ENCODE measurements around the gene WNT9A. TPM values are rescaled to one million over a fixed set of nuclear protein-coding genes. Genes with fewer than 3 reads are reported as not detected.

Gene WNT9A
- total RNA-seq, 1 donor from 2014 or later, result 0.64 TPM

DNA sequence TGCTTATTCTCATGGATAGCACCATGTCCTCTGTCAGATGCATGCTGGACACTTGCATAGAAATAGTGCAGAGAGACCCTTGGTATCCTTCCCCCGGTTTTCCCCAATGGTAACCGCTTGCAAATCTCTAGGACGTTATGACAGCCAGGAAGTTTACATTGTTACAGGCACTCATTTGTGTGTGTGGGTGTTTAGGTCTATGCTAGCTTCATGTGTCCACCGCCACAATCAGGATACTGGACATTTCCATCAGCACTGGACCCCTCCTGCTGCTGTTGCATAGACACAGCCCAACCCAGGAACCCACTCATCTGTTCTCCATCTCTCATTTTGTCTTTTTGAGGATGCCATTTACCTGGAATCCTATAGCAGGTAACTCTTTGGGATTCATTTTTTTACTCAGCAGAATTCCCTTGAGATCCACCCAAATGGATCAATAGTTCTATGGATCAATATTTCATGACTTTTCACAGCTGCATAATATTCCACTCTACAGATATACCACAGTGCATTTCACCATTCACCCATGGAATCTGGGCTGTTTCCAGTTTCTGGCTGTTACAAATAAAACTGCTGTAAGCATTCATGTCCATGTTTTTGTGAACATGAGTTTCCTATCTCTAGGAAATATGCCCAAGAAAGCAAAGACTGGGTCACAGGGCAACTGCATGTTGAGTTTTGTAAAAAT is 6.6 kb upstream of the WNT9A start:
- DNase-seq (ENCODE audit: low read depth in 2 of 2), result no peak

DNA sequence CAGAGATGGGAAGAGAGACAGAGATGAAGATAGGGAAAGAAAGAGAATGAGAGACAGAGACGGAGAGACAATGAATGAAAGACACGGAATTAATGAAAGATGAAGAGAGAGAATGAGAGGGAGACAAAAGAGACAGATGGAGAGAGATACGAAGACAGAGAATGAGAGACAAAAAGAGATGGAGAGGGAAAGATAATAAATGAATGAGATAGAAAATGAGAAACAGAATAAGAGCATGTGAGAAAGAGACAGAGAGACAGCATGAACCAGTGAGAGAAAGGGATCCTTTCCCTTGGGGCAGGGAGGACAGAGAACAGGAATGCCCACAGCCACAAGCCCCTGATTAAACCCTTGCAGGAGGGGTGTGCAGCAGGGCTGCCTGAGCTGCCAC is 5.3 kb upstream of the WNT9A start:
- DNase-seq (ENCODE audit: low read depth in 2 of 2), result no peak

DNA sequence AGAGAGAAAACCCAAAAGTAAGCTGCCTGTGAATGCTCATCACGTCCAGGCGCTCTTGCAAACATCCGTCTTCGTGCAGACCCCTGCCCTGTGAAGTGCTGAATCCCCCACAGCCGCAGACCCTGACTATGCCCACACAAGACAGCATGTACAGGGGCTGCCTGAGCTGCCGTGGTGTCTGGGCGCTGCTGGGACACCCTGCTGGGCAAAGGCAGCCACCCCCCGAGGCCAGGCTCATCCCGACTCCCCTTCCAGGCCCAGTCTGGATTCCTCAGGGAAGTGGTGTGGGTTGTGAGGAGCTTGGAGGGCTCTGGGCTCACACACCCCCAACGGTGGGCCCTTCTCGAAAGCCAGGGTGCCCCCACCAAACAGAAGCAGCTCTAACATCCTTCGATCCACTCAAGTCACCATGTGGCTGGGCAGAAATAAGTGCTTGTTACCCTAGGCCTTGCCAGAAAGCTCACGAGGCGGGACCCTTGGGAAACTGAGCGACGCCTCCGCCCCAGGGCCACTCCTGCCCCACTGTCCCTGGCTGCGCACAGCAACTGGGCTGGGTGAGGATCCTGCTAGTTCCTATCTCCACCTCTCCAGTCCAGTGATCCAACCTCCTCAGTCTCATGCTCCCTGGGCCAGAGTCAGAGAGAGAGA is 4.8 kb upstream of the WNT9A start:
- no peak for DNase-seq (ENCODE audit: low read depth in 2 of 2)

DNA sequence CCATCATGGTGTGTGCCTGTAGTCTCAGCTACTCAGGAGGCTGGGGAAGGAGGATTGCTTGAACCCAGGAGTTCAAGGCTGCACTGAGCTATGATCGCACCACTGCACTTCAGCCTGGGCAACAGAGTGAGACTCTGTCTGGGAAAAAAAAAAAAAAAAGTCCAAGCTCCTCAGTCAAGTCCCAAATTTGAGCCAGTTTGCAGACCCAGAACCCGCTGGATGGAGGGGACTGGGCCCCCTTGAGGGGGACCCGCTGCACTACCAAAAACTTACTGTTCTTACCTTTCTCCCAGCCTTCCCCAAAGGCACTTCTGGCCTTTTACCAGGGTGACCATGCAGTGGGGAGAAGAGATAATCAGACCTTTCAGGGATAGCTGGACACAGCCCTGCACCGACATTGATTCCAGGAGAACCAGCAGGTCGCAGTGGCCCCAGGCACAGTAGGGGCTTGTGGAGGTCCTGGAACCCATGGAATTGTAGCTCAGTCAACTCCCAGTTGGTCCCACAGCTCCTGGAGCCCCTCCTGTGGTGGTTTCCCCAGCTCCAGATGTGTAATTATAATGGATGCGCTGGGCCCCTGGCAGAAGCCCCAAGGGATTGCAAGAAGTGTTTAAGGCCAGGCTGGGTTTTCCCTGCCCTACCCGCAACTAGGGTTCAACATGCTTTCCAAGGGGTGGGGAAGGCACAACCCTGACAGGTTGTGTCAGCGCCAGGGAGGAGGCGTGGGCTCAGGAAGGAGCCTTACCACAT is 4.1 kb upstream of the WNT9A start:
- DNase-seq (ENCODE audit: low read depth in 2 of 2), result no peak

DNA sequence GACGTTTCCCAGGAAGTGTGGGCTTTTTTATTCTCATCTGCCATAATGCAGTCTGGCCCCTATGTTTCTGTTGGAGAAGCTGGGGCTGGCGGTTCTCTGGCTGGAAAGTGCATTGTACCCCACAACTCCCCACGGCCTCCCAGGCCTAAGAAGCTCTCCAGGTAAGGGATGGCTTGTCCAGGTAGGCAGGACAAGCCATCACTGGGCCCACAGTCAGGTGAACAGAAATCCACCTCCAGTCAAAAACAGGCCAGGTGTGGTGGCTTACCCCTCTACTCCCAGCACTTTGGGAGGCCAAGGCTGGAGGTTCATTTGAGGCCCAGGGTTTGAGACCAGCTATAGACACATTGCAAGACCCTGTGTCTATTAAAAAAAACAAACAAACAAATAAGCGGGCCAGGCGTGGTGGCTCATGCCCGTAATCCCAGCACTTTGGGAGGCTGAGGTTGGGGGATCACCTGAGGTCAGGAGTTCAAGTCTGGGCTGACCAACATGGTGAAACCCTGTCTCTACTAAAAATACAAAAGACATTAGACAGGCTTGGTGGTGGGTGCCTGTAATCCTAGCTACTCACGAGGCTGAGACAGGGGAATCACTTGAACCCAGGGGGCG is 3.1 kb upstream of the WNT9A start:
- DNase-seq (ENCODE audit: low read depth in 2 of 2), result no peak

DNA sequence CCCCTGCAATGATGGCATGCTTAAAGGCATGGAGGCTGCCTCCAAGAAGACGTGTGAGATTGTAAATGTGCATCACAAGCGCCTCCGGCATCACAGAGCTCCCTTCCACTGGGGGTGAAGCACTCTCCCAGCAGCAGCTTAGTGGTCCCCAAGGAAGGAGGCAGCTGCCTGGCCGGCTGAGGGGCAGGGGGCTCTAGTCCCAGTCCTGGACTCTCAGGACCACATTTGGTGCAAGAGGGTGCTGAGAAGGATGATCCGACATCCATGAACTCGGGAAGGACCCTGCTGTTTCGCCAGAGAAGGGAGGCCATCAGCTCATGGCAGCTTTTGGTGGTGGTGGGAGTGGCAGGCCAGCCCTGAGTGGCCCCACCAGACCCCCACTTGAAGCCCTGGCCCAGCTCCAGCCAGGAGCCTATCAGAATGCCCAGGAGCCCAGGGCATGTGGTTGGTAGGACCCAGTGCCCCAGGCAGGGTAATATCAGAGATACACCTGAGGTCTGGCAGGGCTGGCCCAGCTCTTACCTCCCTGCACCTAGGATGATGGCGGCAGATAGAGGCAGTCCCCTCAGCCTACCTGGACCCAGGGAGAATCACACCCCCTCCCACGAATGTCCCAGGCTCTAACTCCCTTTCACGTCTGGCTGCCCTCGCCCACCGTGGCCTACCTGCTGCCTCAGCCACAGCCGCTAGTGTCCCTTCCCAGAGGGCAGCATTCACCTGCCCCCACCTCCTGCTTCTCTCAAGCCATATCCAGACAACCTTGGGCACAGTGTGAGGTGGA is 2.4 kb upstream of the WNT9A start:
- no peak for DNase-seq (ENCODE audit: low read depth in 2 of 2)

DNA sequence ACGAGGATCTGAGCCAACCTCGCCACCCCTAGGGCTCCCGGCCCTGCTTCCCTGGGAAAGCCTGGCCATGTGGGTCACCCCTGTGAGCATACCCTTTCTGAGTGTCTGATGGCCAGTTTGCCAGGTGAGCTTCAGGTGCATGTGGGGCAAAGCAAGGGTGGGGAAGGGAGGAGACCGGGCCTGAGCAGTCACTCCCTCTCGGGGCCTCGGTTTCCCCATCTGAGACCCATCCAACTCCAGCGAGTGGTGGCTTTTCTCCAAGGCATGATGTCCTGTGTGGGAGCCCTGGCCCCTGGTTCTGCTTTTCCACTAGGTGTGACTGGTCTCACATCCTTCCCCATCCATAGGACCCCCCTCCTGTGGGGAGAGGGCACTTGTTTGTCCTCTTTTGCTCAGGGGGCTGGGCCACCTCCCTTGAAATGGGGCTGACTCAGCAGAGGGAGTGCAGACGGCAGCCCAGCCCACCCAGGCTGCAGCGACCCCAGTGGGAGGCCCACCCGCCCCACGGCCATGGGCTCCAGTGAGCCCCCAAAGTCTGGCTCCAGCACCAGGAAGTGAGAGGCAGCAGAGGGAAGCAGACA is 1.7 kb upstream of the WNT9A start:
- DNase-seq (ENCODE audit: low read depth in 2 of 2), result no peak

DNA sequence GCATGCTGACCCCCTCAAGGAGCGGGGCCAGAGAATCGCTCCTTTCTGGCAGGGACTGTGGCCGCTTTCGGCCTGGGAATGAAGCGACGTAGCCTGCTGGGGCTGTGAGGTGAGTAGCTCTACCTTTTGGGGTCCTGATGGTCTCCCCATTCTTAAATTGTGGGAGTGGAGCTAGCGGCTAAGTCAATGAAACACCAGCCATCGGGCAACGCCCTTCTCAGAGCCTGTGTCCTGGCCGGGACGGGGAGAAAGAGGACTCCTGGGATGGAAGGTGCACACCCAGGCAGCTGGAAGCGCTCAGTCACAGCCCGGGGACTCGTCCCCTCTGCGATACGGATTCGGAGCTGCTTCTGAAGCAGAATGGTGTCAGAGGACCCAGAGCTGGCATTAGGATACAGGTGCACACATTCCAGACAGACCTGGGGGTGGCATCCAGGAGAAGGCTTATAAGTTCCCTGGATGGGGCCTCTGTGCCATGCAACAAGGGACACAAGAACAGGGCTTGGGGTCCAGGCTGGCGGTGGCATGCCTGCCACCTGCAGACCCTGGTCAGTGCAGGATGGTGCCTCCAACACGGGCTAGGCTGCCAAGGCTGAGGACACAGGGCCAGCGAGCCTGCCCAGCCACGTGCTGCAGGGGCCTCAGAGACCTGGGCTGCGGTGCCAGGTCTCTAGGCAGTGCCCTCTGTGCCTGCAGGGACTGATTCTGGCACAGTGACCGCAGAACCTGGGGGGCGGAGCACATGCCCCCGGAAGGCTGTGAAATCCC is 945 bp upstream of the WNT9A start:
- DNase-seq (ENCODE audit: low read depth in 2 of 2), result no peak

DNA sequence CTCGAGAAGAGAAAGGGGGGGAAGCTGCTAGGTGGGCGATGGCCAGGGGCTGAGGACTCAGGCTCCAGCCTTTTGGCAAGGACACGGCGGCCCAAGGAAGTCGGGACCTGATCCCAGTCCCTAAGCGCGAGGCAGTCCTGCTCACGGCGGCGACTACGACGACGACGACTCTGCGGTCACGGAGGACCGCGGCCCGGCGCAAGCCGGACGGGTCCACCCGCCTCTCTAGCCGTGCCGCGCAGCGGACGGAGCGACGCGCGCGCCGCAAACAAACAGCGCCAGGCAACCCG is 401 bp downstream of the WNT9A start:
- DNase-seq (ENCODE audit: low read depth in 2 of 2), result no peak

DNA sequence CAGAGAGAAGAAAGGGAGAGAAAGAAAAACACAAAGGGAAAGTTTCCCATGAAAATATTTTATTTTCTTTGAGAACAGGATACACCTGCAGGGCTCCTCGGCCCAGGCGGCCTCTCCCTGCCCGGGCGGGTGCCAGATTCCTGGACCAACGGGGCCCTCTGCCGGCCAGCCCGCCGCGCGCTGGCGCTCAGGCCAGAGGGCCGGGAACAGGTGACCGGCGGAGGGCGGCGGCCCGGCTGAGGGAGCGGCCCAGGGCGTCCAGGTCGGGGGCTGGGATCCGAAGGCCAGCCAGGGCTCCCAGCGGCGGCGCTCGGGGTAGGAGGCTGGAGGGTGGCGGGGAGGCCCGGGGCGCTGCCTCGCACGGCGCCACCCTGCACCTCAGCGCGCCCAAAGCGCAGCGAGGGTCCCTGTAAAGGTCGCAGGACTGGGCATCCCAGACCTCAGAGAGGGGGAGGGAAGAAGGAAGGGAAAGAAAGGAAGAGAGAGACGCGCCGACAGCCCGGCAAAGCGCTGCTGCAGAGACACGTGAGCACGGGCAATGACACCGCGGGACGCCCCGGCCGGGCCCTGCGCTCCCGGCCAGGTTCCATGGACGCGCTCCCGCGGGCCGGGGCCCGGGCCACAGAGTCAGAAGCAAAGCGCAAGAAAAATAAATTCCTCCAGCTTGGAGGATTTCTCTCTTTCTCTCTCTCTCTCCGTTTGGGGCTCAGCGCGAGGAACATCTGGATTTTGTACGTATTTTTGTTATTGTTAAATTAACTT is 927 bp downstream of the WNT9A start:
- DNase-seq (ENCODE audit: low read depth in 2 of 2), result peak; percentile 50 to 88

DNA sequence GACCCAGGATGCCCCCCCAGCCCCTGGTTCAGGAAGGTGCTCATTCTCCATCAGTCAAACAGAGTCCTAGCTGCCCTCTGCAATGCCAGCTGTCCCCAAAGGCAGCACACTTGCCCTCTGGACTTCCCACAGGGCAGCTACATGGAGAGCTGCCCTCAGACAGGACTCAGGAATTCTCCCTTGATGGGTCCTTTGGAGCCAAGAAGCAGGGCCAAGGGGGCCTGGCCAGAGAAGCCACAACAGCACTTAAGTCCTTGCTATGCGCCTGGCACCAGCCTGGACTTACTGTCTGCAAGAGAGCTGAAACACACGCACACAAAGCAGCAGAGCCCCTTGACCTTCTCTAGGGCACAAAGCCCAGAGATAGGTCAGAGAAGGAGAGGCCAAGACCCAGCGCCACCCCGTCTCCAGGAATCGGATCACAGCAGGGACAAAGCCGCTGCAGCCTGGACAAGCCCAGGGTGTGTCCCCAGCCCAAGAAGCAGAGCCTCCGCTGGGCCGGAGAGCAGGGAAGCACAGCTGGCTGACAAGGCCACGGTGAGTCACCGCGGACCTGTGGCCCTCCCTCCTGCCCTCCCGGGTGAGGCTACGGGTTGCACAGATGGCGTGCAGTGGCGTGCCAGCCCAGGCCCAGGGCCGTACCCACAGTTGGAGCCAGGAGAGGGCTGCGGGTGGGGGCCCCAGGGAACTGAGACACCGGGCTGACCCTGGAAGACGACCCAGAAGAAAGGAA is 1.7 kb downstream of the WNT9A start:
- DNase-seq (ENCODE audit: low read depth in 2 of 2), result peak; percentile 69 to 93

DNA sequence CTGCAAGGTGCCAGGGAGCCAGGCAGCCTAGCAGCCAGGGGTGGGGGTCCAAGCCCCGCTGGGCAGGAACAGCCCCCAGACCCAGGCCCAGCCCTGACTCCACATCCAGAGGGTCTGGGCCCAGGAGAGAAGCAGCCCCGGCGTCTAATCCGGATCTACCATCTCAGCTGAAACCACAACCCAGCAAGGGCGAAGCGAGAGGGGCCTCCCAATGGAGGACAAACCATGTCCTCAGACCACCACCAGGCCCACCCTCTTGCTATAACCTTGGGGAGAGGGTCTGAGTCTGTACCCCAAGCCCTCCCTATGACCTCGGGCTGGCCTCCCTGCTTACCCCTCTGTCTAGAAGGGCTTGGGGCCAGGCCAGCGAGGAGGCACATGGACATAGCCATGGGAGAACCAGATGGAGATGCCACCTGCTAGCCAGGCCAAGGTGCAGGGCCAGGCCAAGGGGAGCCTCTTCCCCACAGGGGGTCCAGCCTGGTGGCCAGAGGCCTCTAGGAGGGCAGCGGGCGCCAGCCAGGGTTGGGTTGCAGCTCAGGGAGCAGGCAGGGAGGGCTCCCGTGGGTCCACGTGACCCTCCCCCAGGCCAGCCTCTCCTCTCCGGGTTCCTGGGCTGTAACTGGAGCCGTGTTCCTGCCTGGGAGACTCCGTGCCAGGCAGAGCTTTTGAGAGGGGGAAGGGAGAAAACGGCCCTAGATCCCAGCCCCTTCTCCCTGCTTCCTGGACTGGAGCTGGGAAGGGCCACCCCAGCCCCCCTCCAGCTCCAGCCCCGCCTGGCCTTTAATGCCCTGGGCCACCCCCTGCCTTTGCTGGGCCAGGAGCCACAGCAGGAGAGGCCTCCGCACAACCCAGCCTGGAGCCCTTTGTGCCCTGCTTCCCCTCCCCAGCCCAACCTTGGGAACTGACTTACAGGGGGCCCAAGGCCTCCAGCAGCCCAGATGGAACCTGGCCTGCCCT is 2.5 kb downstream of the WNT9A start:
- DNase-seq (ENCODE audit: low read depth in 2 of 2), result no peak

DNA sequence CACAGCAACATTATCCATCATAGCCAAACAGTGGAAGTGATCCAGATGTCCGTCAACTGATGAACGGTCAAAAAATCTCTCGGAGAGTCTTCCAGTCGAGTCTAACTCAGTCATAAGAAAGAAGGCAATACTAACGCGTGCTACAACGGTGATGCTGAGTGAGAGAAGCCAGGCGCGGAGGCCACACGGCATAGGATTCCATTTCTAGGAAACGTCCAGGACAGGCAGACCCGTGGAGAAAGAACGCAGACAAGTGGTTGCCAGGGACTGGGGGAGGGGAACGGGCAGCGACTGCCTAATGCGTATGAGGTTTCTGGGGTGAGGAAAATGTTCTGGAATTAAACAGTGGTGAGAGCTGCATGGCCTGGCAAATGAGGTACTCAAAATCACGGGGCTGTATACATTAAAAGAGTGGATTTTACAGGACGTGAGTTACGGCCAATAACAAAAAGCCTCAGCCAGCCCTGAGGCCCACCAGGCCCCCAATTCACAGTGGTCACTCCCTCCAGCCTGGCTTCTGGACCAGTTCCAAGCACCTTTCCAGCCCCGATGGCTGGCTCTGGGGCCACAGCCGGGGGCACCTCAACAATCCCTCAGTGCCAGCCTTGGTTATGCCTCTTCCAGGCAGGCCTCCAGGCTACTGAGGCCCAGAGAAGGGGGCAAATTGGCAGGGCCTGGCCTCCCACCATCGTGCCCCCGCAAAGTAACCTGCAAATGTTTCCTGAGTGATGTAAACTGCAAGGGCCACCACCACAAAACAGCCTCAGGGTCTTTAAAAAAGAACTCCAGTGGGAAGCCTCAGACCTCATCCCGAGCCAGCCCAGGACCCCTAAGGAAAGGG is 3.4 kb downstream of the WNT9A start:
- DNase-seq (ENCODE audit: low read depth in 2 of 2), result no peak

DNA sequence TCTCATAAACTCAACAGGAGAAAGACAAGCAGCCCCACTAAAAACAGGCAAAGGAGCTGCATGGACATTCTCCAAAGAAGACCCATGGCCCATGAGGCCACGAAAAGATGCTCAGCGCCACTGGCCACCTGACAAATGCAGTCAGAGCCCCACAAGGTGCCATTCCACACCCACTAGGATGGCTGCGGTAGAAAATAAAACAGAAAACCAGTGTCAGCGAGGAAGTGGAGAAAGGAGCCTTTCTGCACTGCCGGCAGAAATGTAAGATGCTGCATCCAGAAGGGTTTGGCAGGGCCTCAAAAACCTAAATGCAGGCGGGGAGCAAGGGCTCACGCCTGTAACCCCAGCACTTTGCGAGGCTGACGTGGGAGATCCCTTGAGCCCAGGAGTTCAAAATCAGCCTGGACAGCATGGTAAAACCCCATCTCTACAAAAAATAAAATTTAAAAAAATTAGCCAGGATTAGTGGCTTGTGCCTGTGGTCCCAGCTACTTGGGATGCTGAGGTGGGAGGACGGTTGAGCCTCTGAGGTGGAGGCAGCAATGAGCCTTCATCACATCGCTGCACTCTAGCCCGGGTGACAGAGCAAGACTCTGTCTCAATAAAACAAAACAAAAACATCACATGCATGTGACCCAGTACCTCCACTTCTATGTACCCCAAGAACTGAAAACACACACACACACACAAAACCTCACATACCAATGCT is 4.2 kb downstream of the WNT9A start:
- DNase-seq (ENCODE audit: low read depth in 2 of 2), result no peak

DNA sequence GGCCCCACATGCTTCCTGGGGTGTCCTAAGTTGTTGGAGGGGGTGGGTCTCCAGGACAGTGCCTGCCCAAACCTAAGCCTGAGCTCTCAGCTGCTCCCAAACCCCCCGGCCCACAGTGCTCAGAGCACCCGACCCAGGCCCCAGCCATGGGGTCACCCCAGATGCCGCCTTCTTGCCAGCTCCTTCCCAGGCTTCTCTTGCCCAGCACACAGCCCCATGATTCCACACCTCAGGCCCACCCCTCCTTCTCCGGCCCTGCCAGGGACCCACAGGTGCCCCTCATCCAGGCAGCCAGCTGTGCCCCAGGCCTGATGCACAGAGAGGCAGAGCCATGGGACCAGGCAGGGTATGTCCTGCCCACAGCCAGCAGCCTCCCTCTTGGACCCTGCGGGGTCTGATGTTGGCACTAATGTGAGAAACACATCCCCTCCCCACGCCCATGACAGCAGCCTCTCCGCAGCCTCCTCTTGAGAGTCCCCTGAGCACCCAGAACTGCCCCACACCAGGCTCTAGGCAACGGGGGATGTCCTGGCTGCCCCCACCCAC is 4.9 kb downstream of the WNT9A start:
- no peak for DNase-seq (ENCODE audit: low read depth in 2 of 2)

DNA sequence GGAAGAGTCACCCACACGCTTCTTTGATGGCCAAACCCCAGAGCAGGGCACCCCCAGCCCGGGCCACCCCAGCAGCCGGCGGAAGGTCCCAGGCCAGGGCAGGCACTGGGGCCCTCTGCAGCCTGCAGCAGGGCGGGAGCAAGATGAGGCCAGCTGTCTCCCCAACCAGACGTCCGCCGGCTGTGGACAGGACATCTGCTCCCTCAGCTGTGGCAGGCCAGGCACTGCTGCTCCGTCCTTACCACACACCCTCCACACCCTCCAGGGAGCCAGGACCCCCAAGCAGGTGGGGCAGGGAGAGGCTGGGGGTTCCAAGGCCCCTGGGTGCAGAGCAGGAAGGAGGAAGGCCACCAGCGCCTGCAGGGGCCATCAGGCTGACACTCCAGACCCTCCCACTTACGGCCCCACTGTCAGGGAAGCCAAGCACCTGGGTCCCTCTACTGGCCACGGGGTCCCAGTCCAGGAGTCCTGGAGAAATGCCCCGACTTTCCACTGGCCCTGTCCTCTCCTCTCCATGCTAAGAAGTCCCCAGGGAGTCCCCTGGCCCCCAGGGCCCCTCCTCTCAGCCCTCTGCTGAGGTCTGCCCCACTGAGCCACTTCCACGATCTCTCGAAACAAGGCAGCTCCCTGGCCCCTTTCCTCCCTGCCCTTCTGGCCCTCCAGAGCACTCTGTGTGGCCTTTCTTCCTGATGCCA is 5.6 kb downstream of the WNT9A start:
- no peak for DNase-seq (ENCODE audit: low read depth in 2 of 2)

Measured in dermis microvascular lymphatic vessel endothelial cell (primary cell).